HTR-8/SVneo (cell line): ENCODE measurements around the gene SCN3B.
A peak's percentile ranks its signal among the peaks of the same experiment; 100 is the strongest.
"Not testable (repeated sequence)": the region's sequence is repeated elsewhere in the genome, so short reads cannot be mapped to it uniquely, and the experiment has no call there.

Experiments used
- DNase-seq: peaks from one replicate; pipeline ENCODE4 v3.0.0; 2011; ENCODE audit warnings: low spot score, mixed read lengths; ENCODE audit not compliant: insufficient read length
- FAIRE-seq: peaks from 2 replicates; lab custom pipeline; 2011; peaks lifted over from hg19 to GRCh38; lab: Jason Lieb, UNC

The SCN3B gene

GRCh38 chr11:123659965-123660364 lies 5.5 kb upstream of the SCN3B start:
- FAIRE-seq, DNase-seq: not testable (repeated sequence)

- no peak for DNase-seq
- no peak for FAIRE-seq
Observed at GRCh38 chr11:123659311-123659710, 4.9 kb upstream of the SCN3B start.

GRCh38 chr11:123653827-123654565 lies 428 bp downstream of the SCN3B start:
- DNase-seq = peak; percentile 45
- FAIRE-seq = no peak

- DNase-seq (no peak), FAIRE-seq (no peak)
Observed at GRCh38 chr11:123653483-123653826, 969 bp downstream of the SCN3B start.

GRCh38 chr11:123652599-123652998 lies 1.8 kb downstream of the SCN3B start:
- no peak for FAIRE-seq

GRCh38 chr11:123650901-123651300 lies 3.5 kb downstream of the SCN3B start:
- no peak for FAIRE-seq
- DNase-seq = no peak

More at GRCh38 chr11:123652599-123652998, 1.8 kb downstream of the SCN3B start:
- DNase-seq = no peak

- no peak for DNase-seq
- FAIRE-seq = no peak
Observed at GRCh38 chr11:123645286-123645975, 9.0 kb downstream of the SCN3B start.

- no peak for FAIRE-seq
- DNase-seq = no peak
Observed at GRCh38 chr11:123642435-123642834, 12.0 kb downstream of the SCN3B start.

- no peak for DNase-seq
- no peak for FAIRE-seq
Observed at GRCh38 chr11:123641495-123641840, 13.0 kb downstream of the SCN3B start.

- FAIRE-seq (no peak), DNase-seq (peak; percentile 44)
Observed at GRCh38 chr11:123640677-123641494, 13.5 kb downstream of the SCN3B start.

GRCh38 chr11:123640029-123640428 lies 14.4 kb downstream of the SCN3B start:
- DNase-seq (no peak), FAIRE-seq (no peak)

- FAIRE-seq (no peak), DNase-seq (no peak)
Observed at GRCh38 chr11:123630126-123630608, 24.3 kb downstream of the SCN3B start.

- no peak for FAIRE-seq
Observed at GRCh38 chr11:123628936-123629683, 25.3 kb downstream of the SCN3B start.

GRCh38 chr11:123624974-123625373 lies 29.4 kb downstream of the SCN3B start:
- FAIRE-seq (no peak), DNase-seq (no peak)

More at GRCh38 chr11:123628936-123629683, 25.3 kb downstream of the SCN3B start:
- no peak for DNase-seq

- FAIRE-seq = no peak
- DNase-seq = no peak
Observed at GRCh38 chr11:123622576-123622975, 31.8 kb downstream of the SCN3B start.

GRCh38 chr11:123616505-123617198 lies 37.8 kb downstream of the SCN3B start:
- DNase-seq (no peak), FAIRE-seq (no peak)

- DNase-seq = no peak
- FAIRE-seq = no peak
Observed at GRCh38 chr11:123611698-123612097, 42.7 kb downstream of the SCN3B start.

- FAIRE-seq = no peak
Observed at GRCh38 chr11:123608945-123609344, 45.5 kb downstream of the SCN3B start.

GRCh38 chr11:123608371-123608770 lies 46.1 kb downstream of the SCN3B start:
- no peak for FAIRE-seq
- DNase-seq = no peak

More at GRCh38 chr11:123608945-123609344, 45.5 kb downstream of the SCN3B start:
- no peak for DNase-seq
